NCI-H1930 (cell line): ENCODE measurements around the gene SLC43A2.
"Not testable (repeated sequence)": the region's sequence is repeated elsewhere in the genome, so short reads cannot be mapped to it uniquely, and the experiment has no call there.

ENCODE experiments used
- DNase-seq, 2 experiments: peaks; one replicate each; lab custom pipeline; 2025; lab: John Stamatoyannopoulos, UW

The SLC43A2 gene

DNA sequence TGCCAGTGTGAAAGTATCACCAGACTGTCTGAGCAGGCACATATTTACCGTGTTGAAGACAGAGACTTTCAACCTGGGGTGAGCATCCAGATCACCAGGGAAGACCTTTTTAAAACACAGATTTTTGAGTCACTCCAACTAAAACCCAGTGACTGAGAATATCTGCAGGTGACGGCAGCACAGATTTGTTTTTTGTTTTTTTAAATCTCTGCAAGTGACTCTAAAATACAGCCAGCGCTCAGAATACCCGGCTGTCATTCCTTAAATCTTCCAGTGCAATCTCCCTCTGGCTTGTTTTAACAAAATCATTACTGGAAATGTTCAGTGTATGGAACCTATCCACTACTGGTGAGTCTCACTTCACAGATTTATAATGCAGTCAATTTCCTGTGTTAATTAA lies 92.9 kb downstream of the SLC43A2 start:
- DNase-seq: no peak

- DNase-seq: no peak
Observed at GRCh38 chr17:1533661-1534325, 94.8 kb downstream of the SLC43A2 start.

- peak; percentile 6 to 11 for DNase-seq
Observed at GRCh38 chr17:1532836-1533602, 95.6 kb downstream of the SLC43A2 start.

- no peak for DNase-seq
Observed at GRCh38 chr17:1529863-1530262, 98.8 kb downstream of the SLC43A2 start.

GRCh38 chr17:1526876-1527275 lies 101.8 kb downstream of the SLC43A2 start:
- not testable (repeated sequence) for DNase-seq

DNA sequence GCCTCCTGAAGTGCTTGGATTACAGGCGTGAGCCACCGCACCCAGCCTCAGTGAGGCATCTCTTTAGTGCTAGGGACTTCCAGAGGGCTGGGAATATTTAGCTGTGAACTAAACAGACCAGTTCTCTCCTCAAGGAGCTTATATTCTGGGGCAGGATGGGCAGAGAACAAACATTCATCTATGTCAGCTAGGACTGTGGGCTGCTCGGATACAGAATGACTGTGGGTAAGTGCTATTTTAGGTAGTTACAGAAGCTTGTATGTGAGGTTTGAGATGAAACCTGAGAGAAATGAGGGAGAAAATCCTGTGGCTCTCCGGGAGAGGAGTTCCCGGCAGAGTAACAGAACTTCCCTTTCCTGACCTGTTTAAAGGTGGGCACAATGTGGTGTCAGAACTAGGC lies 106.0 kb downstream of the SLC43A2 start:
- no peak for DNase-seq

GRCh38 chr17:1521086-1521640 lies 107.5 kb downstream of the SLC43A2 start:
- DNase-seq: no peak

GRCh38 chr17:1519678-1520077 lies 109.0 kb downstream of the SLC43A2 start:
- no peak for DNase-seq
